Measurements from ENCODE around the gene ANKS1B.

GRCh38 chr12:99800605-99801004 is 184.1 kb downstream of the ANKS1B start:
- TF ChIP-seq EZH2 (IDR thresholded peaks at IDR 0.05; ENCODE audit: borderline replicate concordance, low read length) (no peak), CTCF (IDR thresholded peaks at IDR 0.05; ENCODE audit: low read length) (no peak)

Measured in OCI-LY1 (cell line).